Measurements from ENCODE around the gene HTR2B. TPM values are rescaled to one million over a fixed set of nuclear protein-coding genes. Genes with fewer than 3 reads are reported as not detected.

Gene HTR2B
- not detected in 2 replicates for total RNA-seq

DNA sequence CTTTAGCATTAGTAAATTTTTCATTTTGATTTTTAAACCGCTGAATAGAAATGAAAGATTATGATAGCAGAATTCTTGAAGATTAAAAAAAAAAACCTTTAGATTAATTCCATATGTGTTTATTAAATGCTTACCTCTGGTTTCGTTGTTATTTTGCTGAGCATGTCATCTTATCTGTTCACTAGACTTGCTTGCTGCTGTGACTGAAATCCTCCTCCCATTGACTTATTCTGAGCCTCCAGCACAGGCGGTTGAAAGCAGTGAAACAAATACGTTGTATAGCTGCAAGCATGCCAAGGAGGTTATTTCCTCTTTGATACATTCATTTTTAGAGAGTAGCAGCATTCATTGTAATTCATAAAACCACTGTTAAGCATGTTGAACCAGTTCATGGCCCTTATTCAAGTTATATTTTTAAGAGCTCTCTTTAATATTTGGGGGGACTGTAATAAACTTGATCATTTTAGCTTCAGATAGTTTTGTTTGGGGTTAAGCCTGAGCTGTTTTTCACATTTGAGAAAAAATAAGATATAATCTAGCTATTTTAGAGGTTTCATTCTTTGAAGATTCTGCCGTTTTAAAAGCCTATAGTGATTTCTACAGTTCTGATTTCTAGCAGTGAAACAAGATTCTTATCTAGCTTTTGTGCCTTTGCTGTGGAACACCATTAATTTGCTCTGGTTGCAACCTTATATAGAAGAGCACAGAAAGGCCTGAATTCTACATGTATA, at the start of gene HTR2B:
TSS of gene HTR2B (minus strand) at position 205 of the 731 bp plus-strand sequence. CDS start 1,278 bp downstream, outside the sequence.

Other genes starting within 250 kb of the HTR2B start
- under 0.01 TPM in 1 of 2 replicates, not detected in the other for gene GPR55, start 199.8 kb downstream of the HTR2B start, total RNA-seq
- not detected in 2 replicates for gene SPATA3, start 128.9 kb downstream of the HTR2B start, total RNA-seq
- gene C2orf72, start 87.5 kb downstream of the HTR2B start, total RNA-seq, result 0.24 TPM in 1 of 2 replicates, not detected in the other
- gene PSMD1, start 68.2 kb downstream of the HTR2B start, total RNA-seq, result 53.9 and 68.7 TPM in 2 replicates
- 6.6 and 11.3 TPM in 2 replicates for gene ARMC9, start 73.6 kb upstream of the HTR2B start, total RNA-seq

All from tracheal epithelial cell (primary cell).